HG02610 (cell line): ENCODE measurements around the gene APOBEC3F.
A peak's percentile ranks its signal among the peaks of the same experiment; 100 is the strongest.
"Not testable (repeated sequence)": the region's sequence is repeated elsewhere in the genome, so short reads cannot be mapped to it uniquely, and the experiment has no call there.

Experiments used
- ATAC-seq: cut with Tn5 transposase; IDR thresholded peaks from one replicate; pipeline ENCODE4 v1.9.1; 2021; ENCODE audit warnings: mild to moderate bottlenecking, moderate library complexity; ENCODE audit not compliant: unreplicated experiment

The APOBEC3F gene

DNA sequence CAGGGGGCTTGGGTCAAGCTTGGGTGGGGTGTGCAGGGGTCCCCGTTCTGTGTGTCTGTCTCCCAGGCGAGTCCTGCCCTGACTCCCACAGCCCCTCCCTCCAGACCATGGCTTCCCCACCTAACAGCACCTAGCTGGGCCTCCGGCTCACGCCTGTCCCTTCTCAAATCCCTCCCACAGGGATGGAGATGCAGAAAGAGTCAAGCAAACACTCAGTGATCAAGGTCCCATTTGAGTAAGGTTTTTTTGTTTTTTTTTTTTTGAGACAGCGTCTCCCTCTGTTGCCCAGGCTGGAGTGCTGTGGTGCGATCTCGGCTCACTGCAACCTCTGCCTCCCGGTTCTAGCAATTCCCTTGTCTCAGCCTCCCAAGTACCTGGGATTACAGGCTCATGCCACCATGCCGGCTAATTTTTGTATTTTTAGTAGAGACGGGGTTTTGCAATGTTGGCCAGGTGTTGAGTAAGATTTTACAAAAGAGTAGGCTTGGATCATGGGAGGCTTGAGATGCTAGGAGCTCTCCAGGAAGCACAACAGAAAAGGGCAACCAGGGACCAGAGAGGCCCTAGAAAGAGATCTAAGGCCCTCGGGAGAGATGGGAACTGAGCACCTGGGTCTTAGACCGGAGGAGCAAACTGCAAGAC lies 14.0 kb upstream of the APOBEC3F start:
- ATAC-seq = no peak

GRCh38 chr22:39027717-39028116 lies 12.9 kb upstream of the APOBEC3F start:
- ATAC-seq = no peak

DNA sequence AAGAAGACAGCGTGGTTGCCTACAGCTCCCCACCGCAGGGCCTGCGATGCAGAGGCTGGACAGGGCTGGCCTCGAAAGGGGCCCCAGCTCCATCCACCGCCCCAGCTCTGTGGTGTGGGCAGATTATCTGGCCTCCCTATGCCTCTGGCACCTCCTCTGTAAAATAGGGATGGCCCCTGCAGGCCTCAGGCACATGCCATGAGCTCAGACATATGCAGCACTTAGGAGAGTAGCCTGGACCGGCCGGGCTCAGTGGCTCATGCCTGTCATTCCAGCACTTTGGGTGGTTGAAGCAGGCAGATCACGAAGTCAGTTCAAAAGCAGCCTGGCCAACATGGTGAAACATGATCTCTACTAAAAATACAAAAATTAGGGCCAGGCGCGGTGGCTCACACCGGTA lies 12.4 kb upstream of the APOBEC3F start:
- ATAC-seq = no peak

DNA sequence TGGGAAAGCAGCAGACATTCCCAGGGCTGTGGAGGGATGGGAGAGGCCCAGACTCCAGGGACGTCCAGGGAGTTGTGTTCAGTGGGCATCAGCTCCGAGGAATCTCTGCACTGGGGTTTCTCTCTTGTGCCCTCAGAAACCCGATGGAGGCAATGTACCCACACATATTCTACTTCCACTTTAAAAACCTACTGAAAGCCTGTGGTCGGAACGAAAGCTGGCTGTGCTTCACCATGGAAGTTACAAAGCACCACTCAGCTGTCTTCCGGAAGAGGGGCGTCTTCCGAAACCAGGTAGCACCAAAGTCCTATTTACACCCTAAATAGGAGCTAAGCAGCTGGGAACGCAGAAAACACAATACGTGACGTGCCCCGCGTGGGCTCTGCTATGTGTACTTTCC lies 11.4 kb upstream of the APOBEC3F start:
- ATAC-seq = no peak

DNA sequence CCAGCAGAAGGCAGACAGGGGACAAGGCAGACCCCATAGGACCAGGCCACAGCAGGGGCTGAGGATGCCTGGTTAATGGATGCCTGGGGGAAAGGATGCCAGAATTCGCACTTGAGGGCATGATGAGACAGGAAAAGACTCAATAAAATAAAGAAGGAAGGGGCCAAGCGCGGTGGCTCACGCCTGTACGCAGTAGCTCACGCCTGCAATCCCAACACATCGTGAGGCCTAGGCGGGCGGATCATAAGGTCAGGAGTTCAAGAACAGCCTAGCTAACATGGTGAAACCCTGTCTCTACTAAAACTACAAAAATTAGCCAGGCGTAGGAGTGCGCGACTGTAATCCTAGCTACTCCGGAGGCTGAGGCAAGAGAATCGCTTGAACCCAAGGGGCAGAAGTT lies 10.0 kb upstream of the APOBEC3F start:
- no peak for ATAC-seq

- not testable (repeated sequence) for ATAC-seq
These were observed 9.0 kb upstream of the APOBEC3F start for GRCh38 chr22:39031434-39032295.

GRCh38 chr22:39037071-39037470 lies 3.6 kb upstream of the APOBEC3F start:
- not testable (repeated sequence) for ATAC-seq

DNA sequence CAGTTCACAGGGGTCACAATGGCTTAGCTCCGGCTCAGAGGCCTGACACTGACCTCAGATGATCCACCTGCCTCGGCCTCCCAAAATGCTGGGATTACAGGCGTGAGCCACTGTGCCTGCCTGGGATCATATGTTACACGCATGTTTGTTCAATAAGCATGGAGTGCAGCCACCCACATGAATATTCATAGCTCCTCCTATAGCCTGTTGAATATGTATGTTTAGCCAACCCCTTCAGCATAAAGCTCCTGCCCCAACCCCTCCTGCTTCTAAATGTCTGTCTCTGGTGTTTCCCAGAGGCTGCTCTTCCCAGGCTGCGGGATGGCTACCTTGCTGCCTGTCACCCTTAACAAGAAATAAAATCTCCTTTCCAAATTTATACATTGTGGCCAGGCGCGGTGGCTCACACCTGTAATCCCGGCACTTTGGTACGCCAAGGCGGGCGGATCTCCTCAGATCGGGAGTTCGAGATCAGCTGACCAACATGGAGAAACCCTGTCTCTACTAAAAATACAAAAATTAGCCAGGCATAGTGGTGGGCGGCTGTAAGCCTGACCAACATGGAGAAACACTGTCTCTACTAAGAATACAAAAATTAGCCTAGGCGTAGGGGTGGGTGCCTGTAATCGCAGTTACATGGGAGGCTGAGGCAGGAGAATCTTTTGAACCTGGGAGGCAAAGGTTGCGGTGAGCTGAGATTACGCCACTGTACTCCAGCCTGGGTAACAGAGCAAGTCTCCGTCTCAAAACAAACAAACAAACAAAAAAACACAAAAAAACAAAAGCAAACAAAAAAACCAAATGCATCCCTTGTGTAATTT lies 1.1 kb upstream of the APOBEC3F start:
- ATAC-seq = no peak

DNA sequence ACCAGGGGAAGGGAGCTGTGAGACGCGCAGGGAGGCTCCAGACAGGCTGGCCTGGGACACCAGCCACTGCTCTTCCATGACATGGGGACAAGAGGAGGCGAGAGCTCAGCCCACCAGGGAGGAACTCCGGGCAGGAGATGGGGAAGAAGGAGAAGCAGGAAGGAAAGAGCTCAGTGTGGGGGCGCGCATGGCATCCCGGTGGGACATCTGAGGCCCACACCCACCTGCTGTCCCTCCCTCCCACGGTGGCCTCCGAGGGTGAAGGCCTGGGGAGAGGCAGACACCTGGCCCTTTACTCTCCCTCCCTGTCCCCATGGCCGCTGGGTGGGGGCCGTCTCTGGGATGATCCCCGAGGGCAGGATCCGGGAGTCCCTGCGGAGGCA lies 518 bp upstream of the APOBEC3F start:
- ATAC-seq = not testable (repeated sequence)

DNA sequence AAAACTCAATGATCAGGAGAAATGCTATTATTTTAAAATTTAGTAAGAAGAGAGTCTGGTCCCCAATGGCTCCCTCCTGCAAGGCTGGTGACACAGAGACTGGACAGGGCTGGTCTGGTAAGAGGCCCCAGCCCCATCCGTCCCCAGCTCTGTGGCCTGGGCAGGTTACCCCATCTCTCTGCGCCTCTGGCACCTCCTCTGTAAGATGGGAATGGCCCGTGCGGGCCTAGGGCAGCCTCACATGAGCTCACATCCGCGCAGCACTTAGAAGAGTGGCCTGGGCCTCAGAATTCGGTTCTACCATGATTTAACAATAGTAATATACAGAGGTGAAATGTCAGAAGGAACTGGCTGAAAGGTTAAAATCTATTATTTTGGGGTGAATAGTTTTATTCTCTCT lies 1.2 kb downstream of the APOBEC3F start:
- ATAC-seq = no peak

DNA sequence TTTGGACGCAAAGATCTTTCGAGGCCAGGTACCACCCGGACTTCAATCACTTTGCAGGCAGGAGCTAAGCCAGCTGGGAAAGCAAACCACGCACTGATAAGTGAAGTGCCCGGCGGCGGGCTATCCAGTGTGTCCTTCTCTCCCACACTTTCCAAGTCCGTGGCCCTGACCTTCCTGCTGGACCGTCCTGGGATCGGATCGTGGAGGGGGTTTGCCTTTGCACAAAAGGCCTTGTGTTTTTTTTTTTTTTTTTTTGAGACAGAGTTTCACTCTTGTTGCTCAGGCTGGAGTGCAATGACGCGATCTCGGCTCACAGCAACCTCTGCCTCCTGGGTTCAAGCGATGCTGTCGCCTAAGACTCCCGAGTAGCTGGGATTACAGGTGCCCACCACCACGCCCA lies 2.4 kb downstream of the APOBEC3F start:
- not testable (repeated sequence) for ATAC-seq

GRCh38 chr22:39045136-39045535 lies 4.5 kb downstream of the APOBEC3F start:
- ATAC-seq = not testable (repeated sequence)

DNA sequence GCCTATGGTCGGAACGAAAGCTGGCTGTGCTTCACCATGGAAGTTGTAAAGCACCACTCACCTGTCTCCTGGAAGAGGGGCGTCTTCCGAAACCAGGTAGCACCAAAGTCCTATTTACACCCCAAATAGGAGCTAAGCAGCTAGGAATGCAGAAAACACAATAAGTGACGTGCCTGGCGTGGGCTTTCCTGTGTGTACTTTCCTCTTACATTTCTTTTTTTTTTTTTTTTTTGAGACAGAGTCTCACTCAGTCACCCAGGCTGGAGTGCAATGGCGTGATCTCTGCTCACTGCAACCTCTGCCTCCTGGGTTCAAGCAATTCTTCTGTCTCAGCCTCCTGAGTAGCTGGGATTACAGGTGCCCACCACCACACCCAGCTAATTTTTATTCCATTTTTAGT lies 8.8 kb downstream of the APOBEC3F start:
- not testable (repeated sequence) for ATAC-seq

DNA sequence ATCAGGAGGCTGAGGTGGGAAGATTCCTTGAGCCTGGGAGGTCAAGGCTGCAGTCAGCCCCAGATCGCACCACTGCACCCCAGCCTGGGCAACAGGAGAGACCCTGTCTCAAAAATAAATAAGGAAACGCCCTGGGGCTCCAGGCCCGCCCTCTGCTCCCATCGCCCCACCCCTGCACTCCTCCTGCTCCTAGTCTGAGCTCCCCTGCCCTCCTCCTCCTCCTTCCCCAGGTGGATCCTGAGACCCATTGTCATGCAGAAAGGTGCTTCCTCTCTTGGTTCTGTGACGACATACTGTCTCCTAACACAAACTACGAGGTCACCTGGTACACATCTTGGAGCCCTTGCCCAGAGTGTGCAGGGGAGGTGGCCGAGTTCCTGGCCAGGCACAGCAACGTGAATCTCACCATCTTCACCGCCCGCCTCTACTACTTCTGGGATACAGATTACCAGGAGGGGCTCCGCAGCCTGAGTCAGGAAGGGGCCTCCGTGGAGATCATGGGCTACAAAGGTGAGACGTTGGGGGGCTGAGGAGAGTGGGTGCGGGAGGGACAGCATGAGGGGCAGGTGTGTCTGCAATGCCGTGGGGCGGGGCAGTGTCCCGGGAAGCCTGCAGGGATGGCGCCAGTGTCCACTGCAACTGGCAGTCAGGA lies 11.3 kb downstream of the APOBEC3F start:
- not testable (repeated sequence) for ATAC-seq

GRCh38 chr22:39055658-39056057 lies 15.0 kb downstream of the APOBEC3F start:
- ATAC-seq = no peak

DNA sequence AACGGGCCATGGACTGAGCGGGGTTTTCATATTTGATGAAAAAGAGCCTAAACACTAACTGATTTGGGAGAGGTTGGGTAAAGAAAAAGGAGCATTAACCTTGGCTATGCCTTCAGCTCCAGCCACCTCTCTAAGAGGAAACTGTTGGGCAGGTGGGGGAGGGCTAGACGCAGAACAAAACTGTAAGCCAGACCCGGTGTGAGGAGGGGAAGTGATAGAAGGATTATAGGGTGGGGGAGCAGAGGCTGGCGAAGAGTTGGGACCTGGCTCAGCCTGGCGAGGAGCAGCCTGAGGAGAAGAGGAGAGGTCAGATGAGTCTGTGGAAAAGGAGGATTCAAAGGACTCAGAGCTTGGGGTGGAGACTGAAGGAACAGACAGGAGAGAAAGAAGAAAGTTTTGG lies 20.6 kb downstream of the APOBEC3F start:
- not testable (repeated sequence) for ATAC-seq

DNA sequence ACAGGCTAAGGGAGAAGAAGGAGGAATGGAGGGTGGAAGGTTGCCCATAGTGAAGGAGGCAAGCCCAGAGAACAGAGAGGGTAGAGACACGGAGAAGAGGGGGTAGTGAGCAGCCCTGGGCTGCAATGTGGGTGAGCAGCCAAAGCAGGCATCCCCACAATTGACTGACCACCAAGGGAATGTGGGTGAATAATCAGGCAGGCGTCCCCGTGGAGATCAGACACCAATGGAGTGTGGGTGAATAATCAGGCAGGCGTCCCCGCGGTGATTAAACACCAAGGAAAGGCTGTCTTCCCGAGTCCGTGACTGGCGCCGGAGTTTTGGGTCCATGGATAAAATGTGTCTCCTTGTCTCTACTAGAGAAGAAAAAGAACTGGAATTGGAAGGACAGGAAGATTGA lies 21.3 kb downstream of the APOBEC3F start:
- not testable (repeated sequence) for ATAC-seq

- not testable (repeated sequence) for ATAC-seq
These were observed 23.2 kb downstream of the APOBEC3F start for GRCh38 chr22:39063904-39064303.

- ATAC-seq = peak; percentile 40
These were observed 26.0 kb downstream of the APOBEC3F start for GRCh38 chr22:39066442-39067276.
